Measurements from ENCODE around the gene TMEM263.

GRCh38 chr12:106917503-106917902, 38.2 kb upstream of the TMEM263 start:
- no peak for TF ChIP-seq CTCF (IDR thresholded peaks at IDR 0.05 in 8 of 11, conservative IDR thresholded peaks at IDR 0.05 in 3 of 11)
- peak in 1 of 3 donors; percentile 8 for TF ChIP-seq POLR2AphosphoS5 (IDR thresholded peaks at IDR 0.05)
- TF ChIP-seq POLR2A (IDR thresholded peaks at IDR 0.05): no peak

Data from spleen (tissue), 7 donors.